NCI-H187 (cell line): Measurements from ENCODE around the gene MAP3K3.

Experiments
- DNase-seq, 2 experiments: peaks; one replicate each; lab custom pipeline; 2025; lab: John Stamatoyannopoulos, UW

The MAP3K3 gene

DNA sequence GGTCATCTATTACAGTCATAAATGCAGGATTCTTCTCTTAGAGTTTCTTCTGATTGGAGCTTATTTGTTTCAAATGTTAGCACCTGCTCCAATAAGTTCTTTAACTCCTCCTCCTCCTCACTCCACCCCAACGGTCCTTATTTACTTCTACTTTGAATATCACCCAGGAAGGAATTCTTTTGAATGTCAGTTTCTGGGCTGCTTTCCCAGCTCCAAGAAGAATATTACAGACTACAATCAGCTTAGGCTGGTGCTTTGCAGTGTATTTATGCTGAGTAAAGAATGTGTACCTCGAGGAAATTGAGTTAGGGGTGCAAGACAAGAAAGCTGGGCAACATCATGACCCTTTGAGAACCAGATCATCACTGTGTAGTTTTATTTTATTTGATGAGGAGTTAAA, 30.8 kb downstream of the MAP3K3 start:
- DNase-seq = no peak

DNA sequence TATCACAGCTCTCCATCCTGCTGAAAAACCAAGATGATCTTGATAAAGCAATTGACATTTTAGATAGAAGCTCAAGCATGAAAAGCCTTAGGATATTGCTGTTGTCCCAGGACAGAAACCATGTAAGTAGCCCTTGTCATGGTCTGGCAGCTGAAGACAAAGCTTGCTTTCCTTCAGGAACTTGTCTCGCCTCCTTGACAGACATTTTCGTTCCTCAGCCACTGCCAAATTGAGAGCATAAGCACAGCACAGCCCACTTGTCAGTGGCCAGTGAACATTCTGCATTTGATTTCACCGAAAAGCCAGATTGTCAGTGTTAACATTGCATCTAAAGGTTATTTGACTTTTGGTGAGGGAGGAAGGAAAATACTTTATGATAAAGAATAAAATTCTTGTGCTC, 35.6 kb downstream of the MAP3K3 start:
- no peak for DNase-seq

DNA sequence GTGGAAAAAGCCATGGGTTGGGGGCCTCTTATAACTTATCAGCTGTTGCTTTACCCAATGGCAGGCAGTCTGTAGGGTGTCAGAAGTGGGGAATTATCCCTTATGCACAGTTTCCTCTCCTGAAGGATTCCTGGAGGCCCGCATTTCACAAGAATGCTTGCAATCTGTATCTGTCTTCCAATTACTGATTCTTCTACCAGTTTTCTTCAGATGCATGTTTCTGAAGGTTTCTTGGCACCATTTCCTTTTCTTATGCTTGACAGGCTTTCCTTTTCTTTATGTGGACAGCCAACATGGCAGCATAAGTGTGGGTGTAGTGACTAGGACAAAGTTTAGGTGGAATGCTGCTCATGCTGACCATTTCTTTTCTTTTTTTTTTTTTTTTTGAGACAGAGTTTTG, 36.1 kb downstream of the MAP3K3 start:
- no peak for DNase-seq

DNA sequence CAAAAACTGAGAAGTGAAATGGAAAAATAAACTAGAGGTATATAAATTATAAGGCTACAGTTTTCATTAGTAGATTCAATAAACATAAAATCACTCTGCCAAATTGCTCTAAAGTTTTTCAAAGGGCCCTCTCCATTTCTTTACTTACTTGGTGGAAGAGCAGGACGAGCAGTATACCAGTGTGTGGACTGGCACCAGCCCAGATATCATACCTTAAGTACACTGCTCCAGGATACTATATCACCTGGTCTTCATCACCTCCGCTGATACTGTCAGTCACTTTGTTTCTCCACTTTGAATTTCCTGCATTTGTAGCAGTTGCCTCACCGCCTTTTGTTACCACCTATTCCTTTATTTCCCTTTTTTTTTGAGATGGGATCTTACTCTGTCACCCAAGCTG, 37.6 kb downstream of the MAP3K3 start:
- DNase-seq = no peak

DNA sequence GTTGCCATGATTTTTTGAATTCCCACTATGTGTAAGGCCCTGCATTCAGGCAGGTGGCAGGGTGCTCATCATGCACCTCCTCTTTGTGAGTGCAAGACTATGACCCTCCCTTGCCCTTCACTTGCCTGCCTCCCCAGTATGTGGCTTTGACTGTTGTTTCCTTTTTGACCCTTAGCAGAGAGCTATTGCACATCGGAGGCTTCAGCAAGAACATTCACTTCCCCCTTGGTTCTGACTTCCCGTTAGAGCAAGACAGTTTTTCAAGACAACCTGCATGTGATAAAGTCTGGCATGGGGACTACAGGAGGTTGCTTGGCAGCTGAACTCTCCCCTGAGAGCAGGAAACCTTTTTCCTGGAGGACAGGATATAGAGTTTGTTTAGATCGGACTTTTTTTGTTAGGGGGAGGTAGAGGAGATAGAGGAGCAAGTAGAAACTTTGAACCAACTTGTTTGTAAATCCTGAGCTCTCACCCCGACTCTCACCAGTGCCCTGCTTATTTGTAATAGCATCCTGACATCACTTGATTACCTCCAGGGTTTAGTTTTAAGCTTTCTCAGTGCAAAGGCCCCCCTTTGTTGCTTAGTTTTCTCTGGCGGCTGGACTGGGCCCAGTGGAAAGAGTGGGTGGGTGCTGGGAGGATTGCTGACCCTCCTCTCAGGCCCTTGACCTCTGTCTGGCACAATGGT, 43.5 kb downstream of the MAP3K3 start:
- DNase-seq = no peak

DNA sequence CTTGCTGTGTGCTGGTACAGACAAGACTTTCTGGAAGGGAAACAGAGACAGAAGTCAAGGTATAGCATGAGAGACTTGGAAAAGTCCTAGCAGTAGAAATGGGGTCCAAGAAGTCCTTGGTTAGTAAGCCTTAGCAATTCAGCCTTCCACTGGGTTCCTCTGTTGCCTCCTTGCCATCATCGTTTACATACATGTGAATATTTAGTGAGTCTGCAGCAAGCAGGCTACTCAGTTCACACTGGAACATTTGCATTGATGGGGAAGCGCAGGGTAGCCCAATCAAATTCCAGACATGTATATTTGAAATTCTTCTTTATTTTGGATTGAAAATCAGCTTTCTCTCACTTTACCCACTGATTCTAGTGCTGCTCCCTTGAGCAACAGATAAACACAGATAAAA, 50.6 kb downstream of the MAP3K3 start:
- no peak for DNase-seq

DNA sequence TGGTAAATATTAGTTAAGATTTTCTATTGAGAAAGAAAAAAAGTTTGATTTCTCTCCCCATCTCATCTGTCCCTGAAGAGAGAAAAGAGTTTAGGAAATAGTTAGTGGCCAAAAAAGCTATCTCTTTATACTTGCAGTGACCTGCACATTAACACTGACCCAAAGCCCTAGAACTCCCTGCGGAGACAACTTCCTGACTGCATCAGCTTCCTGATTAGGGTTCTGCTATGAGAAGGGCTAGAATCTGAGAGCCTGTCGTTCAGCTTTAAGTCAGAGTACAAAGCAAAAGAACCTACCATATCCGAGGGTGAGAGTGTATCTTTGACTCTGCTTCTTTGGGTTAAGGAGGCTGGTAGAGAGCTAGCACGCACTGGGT, 53.0 kb downstream of the MAP3K3 start:
- DNase-seq = no peak

DNA sequence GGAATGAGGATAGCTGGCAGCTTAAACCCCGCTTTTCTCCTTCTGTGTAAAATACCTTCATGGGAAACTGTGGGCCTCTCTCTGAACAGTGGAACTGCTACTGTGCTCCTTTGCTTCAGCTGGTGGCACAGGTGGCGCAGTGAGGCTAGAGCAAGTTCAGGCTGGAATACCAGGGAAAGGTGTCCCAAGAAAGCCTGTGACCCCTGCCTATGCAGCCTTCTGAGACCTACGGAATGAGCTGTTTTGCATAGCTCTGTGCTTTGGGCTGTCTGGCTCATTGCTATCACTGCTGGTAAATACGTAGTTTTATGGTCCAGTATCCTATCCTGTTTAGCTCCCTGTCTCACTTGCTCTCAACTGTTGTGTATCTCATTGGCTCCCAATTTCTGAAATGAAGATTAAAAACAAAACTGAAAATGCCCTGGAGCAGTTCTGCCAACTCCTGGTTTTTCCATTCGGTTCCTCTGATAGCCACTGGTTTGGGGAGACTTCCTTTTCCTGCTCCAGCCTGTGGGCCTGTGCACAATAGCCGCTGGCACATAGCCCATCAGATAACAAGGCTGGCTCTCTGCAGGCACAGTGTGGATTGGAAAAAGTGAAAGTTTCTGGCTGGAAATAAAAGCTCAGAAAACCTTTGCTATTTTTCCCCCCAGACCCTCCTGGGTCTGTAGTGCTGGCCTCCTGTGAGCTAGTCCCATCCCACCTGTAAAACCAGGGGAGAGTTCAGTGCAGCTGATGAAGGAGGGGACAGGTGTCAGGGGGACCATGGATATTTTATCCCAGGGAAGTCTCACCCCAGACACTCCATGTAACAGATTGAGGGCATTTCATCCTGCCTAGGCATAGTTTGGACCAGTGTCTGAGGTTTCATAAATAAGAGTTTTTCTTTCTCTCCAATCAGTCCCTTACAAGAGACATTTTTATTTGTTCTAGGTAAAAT, 53.7 kb downstream of the MAP3K3 start:
- no peak for DNase-seq

DNA sequence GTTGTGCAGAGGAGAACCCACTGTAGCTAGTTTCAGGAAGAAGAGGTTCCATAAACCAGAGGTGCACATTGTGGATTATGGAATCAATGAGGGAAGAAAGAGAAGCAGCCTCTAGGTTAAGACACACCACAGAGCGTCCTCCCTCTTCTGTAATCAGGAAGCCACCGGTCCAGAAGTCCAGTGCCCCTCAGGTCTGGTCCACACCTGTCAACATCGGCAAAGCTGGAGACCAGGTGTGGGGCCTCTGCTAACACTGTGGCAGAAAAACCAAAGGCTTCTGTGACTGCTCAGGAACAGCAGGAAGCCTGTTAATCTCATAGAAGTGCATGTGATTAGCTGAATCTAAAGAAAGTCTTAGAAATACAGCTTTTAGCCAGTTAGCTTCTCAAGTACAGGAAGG, 54.4 kb downstream of the MAP3K3 start:
- no peak for DNase-seq

DNA sequence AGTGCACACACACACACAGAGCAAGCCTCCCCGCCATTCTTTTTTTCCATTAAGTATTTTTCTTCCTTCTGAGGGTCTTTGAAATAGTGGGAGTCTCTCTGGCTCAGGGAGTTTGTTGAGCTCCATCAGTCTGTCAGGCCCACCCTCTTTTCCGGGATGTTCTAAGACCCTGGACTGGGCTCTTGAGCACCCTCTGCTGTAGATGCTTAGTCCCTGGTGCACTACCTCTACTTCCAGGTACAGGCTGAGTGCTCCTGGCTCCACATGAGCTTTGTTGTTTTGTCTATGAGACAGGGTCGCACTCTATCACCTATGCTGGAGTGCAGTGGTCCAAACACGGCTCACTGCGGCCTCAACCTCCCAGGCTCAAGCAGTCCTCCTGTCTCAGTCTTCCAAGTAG, 57.0 kb downstream of the MAP3K3 start:
- no peak for DNase-seq

DNA sequence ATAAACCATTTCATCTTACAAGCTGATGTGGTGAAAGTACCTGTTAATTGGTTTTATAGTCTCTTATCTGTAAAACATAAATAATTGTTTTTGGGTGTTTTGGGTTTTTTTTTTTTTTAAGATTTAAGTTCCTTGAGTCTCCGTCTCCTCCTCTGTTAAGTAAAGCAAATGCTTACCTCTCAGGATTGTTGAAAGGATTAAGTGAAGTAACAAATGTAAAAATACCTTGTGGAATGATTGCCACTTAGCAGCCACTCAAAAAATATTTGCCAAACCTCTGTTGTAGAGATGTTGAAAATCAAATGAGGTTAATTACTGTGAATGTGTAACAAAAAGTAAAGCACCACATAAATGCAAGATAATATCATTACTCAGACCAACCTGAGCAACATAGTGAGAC, 58.5 kb downstream of the MAP3K3 start:
- DNase-seq = no peak

DNA sequence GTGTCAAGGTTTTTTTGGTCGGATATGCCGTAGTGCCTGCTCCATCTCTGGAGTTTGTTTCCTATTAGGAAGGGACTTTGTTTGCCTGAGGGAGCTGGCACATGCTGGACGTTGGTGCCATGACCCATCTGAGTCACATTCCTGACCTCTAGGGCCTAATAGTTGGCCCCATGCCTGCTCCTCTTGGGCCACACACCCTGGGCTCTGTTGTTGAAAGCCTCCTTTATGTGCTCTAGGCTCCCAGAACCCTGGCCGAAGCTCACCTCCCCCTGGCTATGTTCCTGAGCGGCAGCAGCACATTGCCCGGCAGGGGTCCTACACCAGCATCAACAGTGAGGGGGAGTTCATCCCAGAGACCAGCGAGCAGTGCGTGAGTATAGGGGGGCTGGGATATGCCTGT, 59.3 kb downstream of the MAP3K3 start:
- DNase-seq = no peak

DNA sequence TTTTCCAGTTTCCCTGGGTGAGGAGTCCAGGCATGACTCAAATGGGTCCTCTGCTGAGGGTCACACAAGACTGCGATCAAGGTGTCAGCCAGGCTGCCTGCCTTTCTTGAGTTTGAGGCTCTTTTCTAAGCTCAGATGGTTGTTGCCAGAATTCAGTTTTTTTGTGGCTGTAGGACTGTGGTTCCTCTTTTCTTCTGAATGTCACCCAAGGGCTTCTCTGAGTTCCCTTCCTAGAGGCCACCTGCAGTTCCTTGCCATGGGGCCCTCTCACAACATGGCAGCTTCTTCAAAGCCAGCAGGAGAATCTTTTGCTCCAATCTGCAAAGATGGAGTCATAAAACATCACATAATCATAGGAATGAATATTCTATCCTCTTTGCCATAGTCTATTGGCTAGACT, 60.2 kb downstream of the MAP3K3 start:
- DNase-seq = no peak

DNA sequence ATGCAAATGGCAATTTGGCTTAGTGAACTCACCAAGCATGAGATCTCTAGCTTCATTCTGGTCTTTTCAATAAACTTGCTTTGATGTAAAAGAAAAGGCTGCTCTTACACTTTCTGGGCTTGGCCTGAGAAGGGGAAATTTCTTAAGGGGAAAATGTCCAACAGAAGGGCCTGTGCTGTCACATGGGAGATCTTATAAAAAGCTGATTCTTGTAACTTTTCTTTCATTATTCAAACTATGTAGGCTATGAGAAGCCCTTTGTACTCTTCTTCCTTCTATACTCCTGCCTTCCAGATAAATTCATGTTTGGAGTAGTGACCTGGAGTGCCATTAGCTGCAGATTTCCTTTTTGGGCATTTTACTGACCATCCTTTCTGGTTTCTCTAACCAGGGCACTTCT, 60.8 kb downstream of the MAP3K3 start:
- DNase-seq = no peak

DNA sequence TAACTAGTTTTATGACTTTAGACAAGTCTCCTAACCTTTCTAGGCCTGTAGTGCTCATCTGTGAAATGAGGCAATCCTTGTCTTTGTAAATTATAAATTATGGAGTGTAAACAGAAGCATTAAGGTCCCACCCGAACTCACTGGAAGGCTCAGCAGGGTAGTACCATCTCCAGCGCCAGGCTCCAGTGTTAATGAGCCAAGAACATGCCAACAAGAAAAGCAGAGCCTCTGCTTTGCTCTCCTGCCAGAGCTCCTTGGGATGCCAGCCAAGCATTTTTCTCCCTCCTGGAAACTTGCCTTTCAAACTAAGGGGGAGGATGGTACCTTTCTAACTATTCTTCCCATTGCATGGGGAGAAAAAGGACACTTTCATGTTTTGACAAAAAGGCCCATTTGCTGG, 62.8 kb downstream of the MAP3K3 start:
- no peak for DNase-seq

DNA sequence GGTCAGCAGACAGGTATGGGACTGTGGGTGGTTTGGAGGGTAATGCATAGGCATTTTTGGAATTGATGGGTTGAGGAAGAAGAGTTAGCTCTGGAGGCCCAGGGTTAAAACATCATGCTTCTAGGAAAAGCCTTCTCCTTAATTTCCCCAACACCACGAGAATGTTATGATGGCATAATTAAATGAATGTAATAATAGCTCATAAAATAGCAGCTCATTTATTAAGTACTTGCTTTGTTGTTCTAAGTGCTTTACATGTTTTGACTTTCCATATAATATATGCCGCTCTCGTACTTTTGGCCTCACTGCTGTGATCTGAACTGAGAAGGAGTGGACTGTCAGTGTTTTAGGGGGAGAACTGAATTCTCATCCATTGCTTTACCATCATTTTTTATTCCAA, 63.4 kb downstream of the MAP3K3 start:
- no peak for DNase-seq

DNA sequence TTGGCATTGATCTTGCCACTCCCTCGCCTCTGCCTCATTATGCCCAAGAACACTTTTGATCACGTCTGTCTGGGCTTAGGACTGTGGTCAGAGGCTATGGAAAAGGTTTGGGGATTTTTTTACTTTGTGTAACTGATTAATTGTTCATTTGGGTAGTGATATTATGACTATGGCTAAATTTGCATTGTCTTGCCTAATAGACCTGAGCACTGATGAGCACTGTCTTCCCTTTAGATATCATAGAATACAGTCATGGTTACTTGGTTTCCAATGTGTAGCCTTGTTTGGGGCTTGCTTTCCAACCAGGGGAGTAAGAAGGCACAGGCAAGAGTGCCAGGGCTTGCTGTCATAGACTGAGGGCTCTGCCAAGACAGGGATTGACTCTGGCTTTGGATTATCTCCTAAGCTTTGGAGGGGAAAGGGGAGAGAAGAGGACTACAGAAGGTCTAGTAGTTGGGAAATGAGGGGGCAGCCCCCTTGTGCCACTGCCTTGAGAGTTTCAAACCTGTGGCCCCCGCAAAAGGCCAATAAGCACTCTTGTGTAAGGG, 64.0 kb downstream of the MAP3K3 start:
- DNase-seq = no peak

DNA sequence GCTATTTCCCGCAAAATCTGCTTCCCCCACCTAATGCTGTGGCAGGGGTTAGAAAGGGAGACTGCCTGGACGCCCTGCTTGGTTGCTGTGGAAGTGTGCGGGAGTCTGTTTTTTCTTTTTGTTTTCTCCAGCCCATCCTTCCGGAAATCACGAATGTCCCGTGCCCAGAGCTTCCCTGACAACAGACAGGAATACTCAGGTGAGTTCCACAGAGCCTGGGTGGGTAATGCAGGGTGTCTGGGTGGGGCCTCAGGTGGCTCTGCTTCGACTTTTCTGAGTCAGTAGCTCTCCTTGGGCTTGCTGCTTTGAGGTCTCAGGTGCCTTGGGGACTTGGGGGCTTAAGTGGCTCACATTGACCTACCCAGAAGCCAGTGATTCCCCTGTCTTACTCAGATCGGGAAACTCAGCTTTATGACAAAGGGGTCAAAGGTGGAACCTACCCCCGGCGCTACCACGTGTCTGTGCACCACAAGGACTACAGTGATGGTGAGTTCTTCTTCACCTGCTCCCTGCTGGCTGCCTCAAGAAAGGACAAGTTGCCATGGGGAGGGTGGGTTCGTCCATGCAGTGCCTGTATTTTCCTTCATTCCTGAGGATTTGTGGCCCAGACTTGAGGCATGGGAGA, 66.3 kb downstream of the MAP3K3 start:
- DNase-seq = no peak

DNA sequence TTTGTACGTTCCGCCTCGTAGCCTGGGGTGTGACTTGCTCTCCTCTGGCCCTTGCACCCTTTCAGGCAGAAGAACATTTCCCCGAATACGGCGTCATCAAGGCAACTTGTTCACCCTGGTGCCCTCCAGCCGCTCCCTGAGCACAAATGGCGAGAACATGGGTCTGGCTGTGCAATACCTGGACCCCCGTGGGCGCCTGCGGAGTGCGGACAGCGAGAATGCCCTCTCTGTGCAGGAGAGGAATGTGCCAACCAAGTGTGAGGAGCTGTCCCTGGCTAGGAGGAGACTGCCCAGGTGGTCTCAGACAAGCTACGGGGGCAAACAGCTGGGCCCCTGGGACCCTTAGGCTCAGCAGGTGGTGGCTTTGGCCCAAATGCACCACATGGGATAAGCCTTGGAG, 67.3 kb downstream of the MAP3K3 start:
- DNase-seq = no peak

DNA sequence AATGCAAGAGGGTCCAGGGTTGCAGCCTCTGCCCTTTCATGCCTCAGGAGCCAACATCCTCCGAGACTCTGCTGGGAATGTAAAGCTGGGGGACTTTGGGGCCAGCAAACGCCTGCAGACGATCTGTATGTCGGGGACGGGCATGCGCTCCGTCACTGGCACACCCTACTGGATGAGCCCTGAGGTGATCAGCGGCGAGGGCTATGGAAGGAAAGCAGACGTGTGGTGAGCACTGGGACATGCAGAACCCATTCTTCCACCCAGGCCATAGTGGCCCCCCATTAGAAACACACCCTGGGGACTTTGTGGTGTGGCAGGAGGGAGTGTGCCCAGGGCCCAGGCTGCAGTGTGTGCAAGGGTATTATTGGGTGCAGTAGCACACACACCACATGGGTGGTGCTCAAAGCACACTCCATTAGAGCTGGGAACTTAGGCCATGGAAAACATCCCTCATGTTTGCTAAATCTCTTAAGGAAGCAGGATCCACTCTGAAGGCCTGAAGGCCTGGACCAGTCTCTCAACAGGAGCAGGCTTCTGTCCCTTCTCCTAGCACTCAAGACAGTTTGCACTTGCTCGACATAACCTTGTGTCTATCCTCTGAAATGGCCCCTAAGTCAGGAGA, 70.1 kb downstream of the MAP3K3 start:
- no peak for DNase-seq

DNA sequence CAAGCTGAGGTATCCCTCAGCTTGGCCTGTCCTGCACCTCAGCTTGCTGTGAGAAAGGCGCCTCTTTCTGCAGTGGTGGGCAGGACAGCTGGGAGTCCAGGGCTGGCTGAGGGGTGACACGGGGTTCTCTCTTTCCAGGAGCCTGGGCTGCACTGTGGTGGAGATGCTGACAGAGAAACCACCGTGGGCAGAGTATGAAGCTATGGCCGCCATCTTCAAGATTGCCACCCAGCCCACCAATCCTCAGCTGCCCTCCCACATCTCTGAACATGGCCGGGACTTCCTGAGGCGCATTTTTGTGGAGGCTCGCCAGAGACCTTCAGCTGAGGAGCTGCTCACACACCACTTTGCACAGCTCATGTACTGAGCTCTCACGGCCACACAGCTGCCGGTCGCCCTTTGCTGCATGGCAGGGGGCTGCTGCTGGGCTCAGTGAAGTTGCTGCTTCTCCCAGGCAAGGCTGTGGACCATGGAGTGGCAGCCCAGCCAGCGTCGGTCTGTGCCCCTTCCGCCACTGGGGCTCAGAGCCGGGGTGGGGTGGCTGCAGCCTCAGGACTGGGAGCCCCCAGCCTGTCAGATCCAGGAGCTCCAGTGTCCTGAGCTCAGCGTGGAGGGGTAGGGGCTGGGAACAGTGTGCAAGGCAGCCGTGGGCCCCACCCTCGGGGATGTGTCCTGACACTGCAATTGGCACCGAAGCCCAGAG, 71.3 kb downstream of the MAP3K3 start:
- no peak for DNase-seq
